GM21825 (cell line): ENCODE data around the gene POLE.
A peak's percentile ranks its signal among the peaks of the same experiment; 100 is the strongest.

Experiments used
- ATAC-seq: cut with Tn5 transposase; IDR thresholded peaks from one replicate; pipeline ENCODE4 v1.9.1; 2021; ENCODE audit warnings: mild to moderate bottlenecking, moderate library complexity; ENCODE audit not compliant: unreplicated experiment

POLE gene

GRCh38 chr12:132617135-132617701, 69.9 kb downstream of the POLE start:
- no peak for ATAC-seq

- no peak for ATAC-seq
Observed at GRCh38 chr12:132615579-132616038, 71.5 kb downstream of the POLE start.

GRCh38 chr12:132614861-132615578, 72.1 kb downstream of the POLE start:
- ATAC-seq = peak; percentile 57

- ATAC-seq = no peak
Observed at GRCh38 chr12:132614029-132614428, 73.1 kb downstream of the POLE start.

GRCh38 chr12:132611620-132612019, 75.5 kb downstream of the POLE start:
- no peak for ATAC-seq

- no peak for ATAC-seq
Observed at GRCh38 chr12:132610866-132611602, 76.1 kb downstream of the POLE start.

GRCh38 chr12:132610051-132610759, 76.9 kb downstream of the POLE start, which contains the start of gene LRCOL1:
TSS of gene LRCOL1 (minus strand) at chr12:132610582. CDS start at chr12:132606251, 4,331 bp downstream.
- no peak for ATAC-seq

GRCh38 chr12:132608231-132609171, 78.6 kb downstream of the POLE start:
- no peak for ATAC-seq

GRCh38 chr12:132606927-132607326, 80.2 kb downstream of the POLE start:
- ATAC-seq = no peak

- ATAC-seq = no peak
Observed at GRCh38 chr12:132606466-132606865, 80.7 kb downstream of the POLE start.

- no peak for ATAC-seq
Observed at GRCh38 chr12:132605892-132606291, 81.2 kb downstream of the POLE start.

GRCh38 chr12:132604668-132605441, 82.3 kb downstream of the POLE start:
- no peak for ATAC-seq

GRCh38 chr12:132604151-132604618, 83.0 kb downstream of the POLE start:
- no peak for ATAC-seq

- no peak for ATAC-seq
Observed at GRCh38 chr12:132603240-132604150, 83.6 kb downstream of the POLE start.

- no peak for ATAC-seq
Observed at GRCh38 chr12:132602572-132603239, 84.4 kb downstream of the POLE start.

- ATAC-seq = no peak
Observed at GRCh38 chr12:132601171-132601883, 85.8 kb downstream of the POLE start.
